ENCODE data around the gene IRAK3.

GRCh38 chr12:66268562-66268961 lies 79.5 kb downstream of the IRAK3 start:
- TF ChIP-seq EP300 (IDR thresholded peaks at IDR 0.05) (no peak), CTCF (IDR thresholded peaks at IDR 0.05) (no peak), POLR2A (IDR thresholded peaks at IDR 0.05) (no peak)
